HG03521 (cell line): Measurements from ENCODE around the gene CORT.
A peak's percentile ranks its signal among the peaks of the same experiment; 100 is the strongest.
"Not testable (repeated sequence)": the region's sequence is repeated elsewhere in the genome, so short reads cannot be mapped to it uniquely, and the experiment has no call there.

Experiments
- ATAC-seq: cut with Tn5 transposase; IDR thresholded peaks from one replicate; pipeline ENCODE4 v1.9.1; 2021; ENCODE audit warnings: mild to moderate bottlenecking, moderate library complexity; ENCODE audit not compliant: unreplicated experiment

Gene CORT

GRCh38 chr1:10474309-10474612 is 24.4 kb downstream of the CORT start:
- ATAC-seq, result not testable (repeated sequence)

DNA sequence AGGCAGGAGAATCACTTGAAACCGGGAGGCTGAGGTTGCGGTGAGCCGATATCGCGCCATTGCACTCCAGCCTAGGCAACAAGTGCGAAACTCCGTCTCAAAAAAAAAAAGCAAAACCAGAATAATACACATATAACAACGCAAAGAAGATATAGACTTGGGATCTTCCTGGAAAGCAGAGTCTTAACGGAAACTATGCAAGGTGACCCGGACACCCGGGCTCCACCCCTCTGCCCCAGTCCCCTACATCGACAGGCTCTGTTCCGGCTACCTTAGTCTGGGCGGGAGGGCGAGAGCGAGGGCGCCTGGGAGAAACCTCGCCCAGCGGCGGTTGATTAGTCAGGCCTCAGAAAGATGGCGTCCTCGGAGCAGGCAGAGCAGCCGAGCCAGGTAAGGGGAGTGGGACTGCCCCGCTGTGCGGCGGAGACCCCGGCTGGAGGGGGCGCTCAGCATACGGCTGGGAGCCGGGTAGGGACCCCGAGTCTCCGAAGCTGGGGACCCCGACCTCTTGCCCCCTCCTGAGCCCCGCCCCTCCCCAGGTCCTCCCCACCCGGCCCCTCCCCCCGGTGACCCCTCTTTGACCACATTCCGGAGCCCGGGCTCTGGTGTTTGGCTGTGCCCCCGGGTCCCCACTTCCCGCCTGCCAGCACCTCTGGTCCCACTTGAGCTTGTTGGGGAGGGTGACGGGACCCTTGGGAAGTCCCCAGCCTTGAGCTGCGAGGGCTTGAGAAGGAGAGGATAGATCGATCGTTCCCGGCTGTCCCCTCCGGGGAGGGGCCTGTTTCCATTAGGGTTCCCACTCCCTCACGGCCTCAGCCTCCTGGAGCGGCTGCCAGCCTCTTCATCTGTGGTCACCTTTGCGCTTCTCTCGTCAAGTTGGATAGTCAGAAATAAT is 25.0 kb downstream of the CORT start, which contains the start of gene PEX14:
Gene PEX14 (plus strand): TSS at position 338 of the 895 bp plus-strand sequence. CDS start 17 bp downstream, at position 355.
- peak; percentile 49 for ATAC-seq

GRCh38 chr1:10475510-10475909 is 25.7 kb downstream of the CORT start:
- no peak for ATAC-seq

GRCh38 chr1:10479296-10479695 is 29.5 kb downstream of the CORT start:
- ATAC-seq, result no peak

DNA sequence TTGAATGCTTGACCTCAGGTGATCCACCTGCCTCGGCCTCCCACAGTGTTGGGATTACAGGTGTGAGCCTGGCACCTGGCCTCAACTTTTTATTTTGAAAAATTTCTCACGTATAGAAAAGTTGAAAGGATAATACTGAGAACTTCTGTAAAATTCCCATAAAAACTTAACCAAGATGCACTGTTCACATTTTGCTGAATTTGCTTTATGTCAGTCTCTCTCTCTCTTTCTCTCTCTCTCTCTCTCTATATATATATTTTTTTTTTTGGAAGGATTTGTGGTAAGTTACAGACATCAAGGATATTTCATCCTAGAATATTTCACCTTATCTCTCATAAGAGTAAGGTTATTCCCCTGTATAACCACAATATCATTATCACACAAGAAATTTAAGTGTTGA is 30.8 kb downstream of the CORT start:
- ATAC-seq, result no peak

GRCh38 chr1:10484521-10484920 is 34.7 kb downstream of the CORT start:
- no peak for ATAC-seq

DNA sequence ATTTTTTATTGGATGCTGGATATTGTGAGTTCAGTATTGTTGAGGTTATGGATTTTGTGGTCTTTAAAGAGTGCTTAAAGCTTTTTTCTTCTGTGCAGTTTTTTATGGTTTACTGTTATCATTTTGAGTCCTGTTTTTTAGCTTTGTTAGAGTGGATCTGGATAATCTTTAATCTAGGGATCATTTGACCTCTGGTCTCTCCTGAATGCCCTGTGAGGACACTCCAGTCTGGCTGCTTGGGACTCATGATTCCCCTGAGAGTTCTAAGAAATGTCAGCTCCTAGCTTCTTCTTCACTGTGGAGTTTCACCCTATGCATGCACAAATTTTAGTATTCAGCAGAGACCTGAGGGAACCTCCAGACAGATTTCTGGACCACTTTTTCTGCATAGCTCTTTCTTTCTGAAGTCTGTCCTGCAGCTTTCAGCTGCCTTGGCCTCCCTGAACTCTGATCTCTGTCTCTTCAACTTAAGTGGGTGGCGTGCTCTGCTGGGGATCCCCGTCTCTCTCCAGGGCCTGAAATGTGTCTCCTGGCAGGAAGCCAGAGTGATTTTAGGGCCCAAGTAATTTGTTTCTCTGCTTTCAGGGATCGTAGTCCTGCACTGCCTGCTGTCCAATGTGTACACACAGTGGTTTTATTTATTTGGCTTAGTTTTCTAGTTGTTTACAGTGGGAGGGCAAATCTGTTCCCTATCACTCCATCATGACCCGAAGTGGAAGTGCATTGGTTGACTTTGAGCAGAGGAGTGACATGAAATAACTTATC is 39.6 kb downstream of the CORT start:
- no peak for ATAC-seq

DNA sequence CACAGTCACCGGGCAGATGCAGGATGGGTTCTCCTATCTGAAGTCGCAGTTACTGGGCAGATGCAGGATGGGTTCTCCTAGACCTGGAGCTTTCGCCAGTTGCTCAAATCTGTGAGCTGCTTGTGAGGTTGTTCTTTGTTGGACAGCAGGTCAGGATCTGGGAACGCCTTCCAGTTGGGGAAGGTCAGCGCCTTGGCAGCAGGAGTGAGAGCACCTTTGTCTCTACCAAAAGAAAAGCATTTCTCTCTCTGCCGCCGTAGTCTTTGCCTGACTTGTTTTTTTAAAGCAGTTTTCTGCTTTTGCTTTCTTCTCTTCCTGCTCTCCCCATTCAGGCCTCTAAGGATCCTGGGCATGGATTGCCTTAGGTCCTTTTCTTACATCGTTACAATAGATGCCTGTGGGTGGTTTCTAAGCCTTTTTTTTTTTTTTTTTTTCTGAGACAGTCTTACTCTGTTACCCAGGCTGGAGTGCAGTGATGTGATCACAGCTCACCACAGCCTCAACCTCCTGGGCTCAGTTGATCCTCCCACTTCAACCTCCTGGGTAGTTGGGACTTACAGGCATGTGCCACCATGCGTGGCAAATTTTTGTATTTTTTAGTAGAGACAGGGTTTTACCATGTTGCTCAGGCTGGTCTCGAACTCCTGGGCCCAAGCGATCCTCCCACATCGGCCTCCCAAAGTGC is 40.6 kb downstream of the CORT start:
- ATAC-seq, result no peak

GRCh38 chr1:10494418-10494753 is 44.6 kb downstream of the CORT start:
- no peak for ATAC-seq

DNA sequence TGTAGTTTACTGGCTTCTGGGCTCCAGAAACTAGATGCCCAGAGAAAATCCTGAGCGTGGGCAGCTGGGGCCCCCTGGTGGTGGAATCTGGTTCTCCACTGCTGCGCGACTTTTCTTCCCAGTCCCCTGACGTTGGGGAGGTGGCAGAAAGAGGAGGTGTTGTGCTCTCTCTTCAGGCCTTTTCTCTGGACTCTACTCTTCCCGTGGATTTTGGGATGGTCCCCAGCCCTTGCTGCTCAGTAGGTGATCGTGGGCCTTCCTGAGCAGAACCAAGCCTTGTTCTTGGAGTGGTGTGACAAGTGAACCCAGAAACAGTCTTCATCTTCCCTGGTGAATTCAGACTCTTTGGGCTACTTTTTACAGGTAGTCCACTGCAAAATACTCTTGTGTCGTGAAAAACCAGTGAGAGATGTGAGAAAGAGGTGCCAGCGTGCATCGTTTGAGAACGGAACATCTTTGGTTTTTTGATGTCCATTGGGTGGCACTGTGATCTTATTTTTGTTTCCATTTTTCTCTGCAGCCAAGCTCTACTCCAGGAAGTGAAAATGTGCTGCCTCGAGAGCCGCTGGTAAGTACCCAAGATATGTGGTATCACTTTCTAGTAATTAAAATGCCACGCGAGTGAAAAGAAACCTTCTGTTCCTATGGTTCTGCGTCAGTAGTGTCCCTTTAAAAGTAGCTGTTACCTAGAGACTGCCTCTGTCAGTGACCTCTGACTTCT is 45.1 kb downstream of the CORT start:
- ATAC-seq, result peak; percentile 59

- no peak for ATAC-seq
These were observed 45.6 kb downstream of the CORT start for GRCh38 chr1:10495475-10495817.

DNA sequence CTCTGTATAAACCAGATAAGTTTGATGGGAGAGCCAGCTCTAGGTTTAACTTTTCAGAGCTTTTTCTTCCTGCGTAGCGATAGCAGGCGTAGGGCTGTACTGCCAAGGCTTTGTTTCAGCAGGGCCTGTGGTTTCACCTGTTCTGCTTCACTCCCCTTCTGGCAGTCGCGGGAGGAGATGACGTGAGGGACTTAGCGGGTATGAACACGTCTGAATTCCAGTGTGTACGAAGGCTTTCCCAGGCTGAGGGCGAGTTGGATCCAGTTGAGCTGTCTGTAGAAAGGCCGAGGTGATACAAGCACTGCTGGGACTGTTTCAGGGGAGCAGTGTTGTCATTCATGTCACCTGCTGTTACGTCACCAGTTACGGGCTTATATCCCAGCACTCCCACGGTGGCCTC is 46.1 kb downstream of the CORT start:
- ATAC-seq, result no peak

DNA sequence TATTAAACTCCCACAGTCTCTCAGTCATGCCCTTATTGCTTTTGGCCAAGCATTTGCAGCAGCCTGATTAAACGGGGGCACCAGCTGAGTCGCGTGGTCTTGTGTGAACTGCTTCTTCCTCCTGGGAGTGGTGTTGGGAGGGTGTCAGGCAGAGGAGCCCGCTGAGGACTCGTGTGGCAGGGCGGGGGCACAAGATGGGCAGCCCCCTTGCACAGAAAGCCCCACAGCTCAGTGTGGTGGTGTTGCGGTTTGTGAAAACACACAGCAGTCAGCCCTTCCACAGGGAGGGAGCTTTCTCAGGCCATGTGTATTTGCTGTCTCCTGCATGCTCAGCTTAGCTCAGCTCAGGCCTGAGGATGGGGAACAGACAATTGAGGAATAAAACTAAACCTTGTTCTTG is 47.3 kb downstream of the CORT start:
- no peak for ATAC-seq

DNA sequence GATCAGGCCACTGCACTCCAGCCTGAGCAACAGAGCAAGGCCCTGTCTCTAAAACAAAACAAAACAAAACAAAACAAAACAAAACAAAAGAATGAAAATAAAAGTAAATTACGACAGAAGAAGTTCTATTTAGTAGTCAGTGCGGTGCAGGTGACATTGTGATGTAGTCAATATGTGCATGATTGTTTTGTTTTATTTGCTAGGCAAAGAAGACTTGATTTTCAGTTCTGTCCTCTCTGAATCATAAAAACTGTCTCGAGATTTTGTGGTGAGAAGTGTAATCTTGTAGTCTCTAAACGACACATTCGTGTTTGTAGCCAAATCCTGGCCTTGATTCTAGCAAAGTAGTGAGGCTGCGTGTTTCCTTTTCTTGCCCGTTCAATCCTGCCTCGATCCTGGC is 48.4 kb downstream of the CORT start:
- ATAC-seq, result no peak
